Stimulated activated CD8-positive, alpha-beta memory T cell treated with anti-CD3 and anti-CD28 coated beads, Interleukin-4, amount 100 ng/mL, for 4 hours (primary cell): ENCODE results near the gene ATP6V1G1.
A peak's percentile ranks its signal among the peaks of the same experiment; 100 is the strongest.
"Not testable (repeated sequence)": the region's sequence is repeated elsewhere in the genome, so short reads cannot be mapped to it uniquely, and the experiment has no call there.

ENCODE experiments used
- DNase-seq, 2 donors: peaks; one replicate each; pipeline ENCODE4 v3.0.0-alpha.2; 2020; ENCODE audit warnings: low read depth in 2 of 2, low spot score in 1 of 2

Gene ATP6V1G1

GRCh38 chr9:114587345-114588202 is at the start of gene ATP6V1G1:
Gene ATP6V1G1, plus strand, starts transcription at chr9:114587769. Its CDS starts 70 bp downstream, at chr9:114587839.
- peak; percentile 98 to 99 for DNase-seq

- no peak for DNase-seq
Measured at GRCh38 chr9:114538241-114538640, 49.3 kb upstream of the ATP6V1G1 start.

DNA sequence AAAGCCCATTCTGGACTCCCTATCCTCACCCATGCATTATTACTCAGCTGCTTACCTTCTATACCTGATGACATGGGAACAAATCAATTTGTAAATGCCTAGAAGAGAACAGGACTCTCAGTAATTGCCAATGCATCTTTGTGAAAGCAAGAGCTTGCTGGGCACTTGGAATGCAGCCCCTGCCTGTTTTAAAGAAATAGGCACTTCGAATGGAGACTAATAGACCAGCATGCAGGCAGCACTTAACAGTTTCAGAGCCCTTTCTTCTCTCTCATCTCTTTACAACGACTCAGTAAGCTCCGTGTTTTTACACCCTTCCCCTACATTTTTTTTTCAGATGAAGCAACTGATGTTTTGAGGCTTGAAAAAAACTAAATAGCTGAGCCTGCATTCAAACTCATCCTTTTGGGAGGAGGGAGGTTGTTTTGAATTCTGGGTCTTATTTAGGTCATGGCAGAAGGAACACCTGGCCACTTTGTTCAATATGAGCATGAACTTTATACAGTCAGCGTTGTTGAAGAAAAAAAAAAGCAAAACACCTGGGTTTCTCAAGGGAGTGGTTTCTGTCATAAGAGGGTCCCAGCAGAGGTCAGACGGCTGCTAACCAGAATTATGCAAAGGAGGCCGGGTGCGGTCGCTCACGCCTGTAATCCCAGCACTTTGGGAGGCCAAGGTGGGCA is 47.7 kb upstream of the ATP6V1G1 start:
- DNase-seq = no peak

GRCh38 chr9:114545055-114545454 is 42.5 kb upstream of the ATP6V1G1 start:
- DNase-seq = no peak

- no peak for DNase-seq
Measured at GRCh38 chr9:114546851-114547250, 40.7 kb upstream of the ATP6V1G1 start.

- no peak for DNase-seq
Measured at GRCh38 chr9:114549697-114550330, 37.8 kb upstream of the ATP6V1G1 start.

DNA sequence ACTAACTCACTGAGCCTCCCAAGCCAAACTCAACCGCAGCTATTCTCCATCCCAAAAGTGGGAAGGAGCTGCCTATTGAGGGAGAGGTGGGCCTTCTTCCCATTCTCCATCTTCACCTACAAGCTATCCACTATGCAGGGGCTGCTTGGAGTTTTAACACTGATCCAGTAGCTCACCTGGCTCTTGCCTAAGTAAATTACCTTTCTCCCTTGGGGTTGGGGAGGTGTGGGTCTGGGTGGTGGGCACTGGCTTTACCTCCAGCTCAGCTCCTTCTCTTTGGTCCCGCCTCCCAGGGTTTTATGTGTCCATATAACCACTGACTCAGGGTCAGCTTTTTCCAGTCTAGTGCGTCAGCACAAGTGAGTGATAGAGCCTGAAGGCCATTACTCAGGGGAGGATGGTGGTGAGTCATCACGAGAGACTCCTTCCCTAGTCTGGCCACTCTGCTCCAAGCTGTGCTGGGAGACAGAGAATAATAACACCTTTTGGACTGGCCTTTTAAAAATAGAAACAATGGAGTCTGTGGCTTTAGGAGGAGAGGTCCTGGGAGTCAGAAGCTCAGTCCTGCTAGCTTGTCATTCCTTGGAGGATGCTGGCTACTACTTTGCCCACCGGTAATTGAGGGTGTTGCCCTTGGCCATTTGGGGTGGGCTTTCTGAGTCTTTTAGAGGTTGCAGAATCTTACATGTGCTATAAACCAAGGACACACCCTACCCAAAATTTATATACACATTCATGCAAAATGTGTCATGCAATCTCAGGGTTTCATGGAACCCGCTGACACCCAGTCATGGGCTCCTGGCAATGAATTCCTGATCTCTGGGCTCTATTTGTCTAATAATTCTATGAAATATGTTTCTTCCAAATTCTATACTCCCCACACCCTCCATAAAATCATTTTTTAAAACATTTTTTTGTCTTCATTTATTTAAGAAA is 35.6 kb upstream of the ATP6V1G1 start:
- DNase-seq = no peak

- DNase-seq = no peak
Measured at GRCh38 chr9:114552706-114553105, 34.9 kb upstream of the ATP6V1G1 start.

DNA sequence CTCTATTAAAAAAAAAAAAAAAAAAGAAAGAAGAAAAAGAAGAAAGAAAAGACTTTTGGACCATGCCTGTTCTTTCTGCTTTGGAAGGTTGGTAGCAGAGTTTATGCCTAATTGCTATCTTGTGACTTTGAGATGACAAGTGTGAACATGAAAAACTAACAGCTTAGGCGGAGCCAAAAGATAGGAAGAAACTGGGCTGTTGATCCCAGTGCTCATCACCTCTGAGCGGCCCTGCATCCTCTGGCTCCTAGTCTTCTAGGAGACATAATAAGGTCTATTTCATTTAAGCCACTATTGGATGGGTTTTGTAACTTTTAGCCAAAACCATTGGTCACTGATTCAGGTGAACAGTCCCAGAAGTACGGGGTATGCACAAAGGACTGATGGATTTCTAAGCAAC is 34.4 kb upstream of the ATP6V1G1 start:
- no peak for DNase-seq

GRCh38 chr9:114555696-114556095 is 31.9 kb upstream of the ATP6V1G1 start:
- DNase-seq = no peak

DNA sequence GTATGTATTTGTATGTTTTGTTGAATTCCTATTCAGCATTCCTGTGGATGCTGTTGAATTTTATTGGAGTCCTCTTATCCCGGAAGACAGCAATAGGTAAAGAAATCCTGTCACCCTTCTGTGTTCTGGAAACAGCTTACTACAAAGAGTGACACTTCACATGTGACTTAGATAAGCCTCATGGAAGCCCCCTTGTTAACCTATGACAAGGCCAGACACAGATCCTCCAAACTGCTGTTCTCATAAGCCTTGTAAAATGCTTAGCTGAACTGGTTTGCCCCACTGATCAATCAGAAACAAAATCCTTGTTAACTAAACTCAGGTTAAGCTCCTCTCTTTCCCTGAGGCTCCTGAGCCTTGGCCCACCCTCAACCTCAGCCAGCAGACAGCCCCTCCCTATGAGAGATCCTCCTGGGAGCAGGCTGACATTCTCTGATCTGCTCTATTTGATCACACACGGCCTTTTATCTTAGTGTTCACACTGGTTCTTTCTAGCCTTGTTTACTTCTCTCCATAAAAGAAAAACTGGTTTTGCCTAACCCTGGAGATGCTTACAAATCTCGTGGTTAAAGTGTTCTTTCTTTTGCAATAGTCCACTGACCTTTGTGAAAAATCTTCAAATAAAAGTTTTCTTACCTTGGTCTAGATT is 29.4 kb upstream of the ATP6V1G1 start:
- no peak for DNase-seq

DNA sequence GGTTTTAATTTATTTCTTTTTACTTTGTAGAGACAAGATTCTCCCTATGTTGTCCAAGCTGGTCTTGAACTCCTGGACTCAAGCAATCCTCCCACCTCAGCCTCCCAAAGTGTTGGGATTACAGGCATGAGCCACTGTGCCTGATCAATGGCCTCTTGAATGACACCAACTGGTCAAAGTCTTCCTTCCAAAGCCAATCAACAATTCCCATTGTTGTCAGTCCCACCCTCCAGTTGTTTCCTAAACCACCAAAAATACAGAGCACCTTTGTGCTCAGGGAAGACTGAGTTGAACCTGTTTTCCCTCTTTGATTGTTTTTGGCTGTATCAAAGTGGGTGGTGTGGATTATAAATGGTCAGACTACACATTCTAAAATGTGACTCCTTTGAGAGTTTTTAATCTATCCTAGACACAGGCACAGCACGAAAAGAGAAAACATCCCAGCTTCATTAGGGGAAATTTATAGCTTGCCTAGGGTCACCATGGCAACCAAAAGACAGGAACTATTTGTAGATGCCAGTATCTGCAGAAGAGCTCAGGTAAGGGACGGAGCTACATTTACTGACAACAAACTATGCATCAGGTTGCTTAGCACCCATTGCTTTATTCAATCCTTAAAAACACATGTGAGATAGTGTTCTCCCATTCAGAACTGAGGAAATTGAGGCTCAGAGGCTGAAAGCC is 27.6 kb upstream of the ATP6V1G1 start:
- DNase-seq = no peak

- no peak for DNase-seq
Measured at GRCh38 chr9:114560956-114561355, 26.6 kb upstream of the ATP6V1G1 start.

DNA sequence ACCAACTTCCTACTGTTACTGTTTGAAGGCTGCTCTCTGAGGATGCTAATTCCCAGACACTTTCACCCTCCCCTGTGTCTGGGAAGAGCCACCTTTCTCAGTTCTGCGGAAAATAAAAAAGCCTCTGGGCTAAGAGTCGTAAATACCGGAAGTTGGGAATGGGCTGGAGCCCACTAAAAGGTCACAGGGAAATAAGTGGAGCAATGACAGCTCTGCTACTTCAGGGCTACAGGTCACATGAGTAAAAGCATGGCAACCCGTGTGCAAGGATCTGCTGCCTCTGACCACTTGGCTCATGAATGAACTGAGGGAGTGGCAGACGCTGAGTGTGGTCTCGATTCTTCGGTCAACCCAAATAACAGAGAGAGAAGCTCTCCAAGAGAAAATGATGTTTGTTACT is 25.8 kb upstream of the ATP6V1G1 start:
- no peak for DNase-seq

DNA sequence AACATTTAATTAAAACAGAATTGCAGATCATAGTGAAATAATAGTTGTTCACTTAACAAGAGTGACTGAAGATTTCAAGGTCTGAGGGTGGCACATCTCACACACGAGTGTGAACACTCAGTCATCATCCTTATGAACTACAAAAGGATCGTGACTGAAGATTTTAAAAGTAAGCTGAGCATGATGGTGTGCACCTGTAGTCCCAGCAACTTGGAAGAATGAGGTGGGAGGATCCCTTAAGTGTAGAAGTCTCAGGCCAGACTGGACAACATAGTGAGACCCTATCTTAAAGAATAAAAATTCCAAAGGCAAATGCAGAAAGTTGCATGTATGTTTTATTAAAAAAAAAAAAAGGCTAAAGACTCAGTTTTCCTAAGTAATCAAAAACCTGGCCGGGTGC is 22.4 kb upstream of the ATP6V1G1 start:
- no peak for DNase-seq

GRCh38 chr9:114570742-114571141 is 16.8 kb upstream of the ATP6V1G1 start:
- no peak for DNase-seq

- no peak for DNase-seq
Measured at GRCh38 chr9:114571391-114571790, 16.2 kb upstream of the ATP6V1G1 start.

DNA sequence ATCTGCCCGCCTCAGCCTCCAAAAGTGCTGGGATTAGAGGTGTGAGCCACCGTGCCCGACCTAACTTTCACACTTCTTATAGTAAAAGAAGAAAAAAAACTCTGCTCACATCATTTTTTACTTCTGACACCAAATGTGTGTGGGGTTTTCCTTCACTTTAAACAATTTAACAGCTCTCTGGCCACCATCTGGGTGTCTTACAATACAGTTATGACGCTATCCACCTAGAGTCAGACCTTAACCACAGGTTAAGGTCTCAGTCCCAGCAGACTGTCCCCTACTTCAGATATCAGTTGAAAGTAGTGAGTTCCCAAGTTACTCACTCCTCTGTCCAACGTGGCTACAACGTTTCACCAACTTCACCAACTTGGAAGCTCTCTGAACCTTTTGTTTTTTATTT is 15.4 kb upstream of the ATP6V1G1 start:
- no peak for DNase-seq

DNA sequence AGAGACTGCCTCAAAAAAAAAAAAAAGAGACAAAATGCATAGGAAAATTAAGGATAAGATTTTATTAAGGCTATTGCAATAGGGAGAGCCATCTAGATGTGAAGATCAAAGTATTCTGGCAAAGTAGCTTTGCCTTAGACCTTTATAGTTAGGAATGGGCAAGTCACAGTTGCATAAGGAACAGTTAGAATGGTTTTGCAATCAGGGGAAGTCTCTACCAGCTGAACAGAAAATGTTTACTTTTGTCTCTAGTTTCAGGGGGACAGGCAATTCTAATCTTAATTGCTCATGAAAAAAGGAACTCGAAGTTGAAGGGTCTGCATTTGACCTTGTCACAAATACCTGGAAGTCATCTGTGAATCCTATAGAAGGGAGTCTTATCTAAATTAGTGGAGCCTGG is 13.1 kb upstream of the ATP6V1G1 start:
- no peak for DNase-seq

- not testable (repeated sequence) for DNase-seq
Measured at GRCh38 chr9:114576779-114577178, 10.8 kb upstream of the ATP6V1G1 start.
